WTC11 (cell line): Measurements from ENCODE around the gene NRG3. TPM values are rescaled to one million over a fixed set of nuclear protein-coding genes. Genes with fewer than 3 reads are reported as not detected.

Experiments used
- ATAC-seq: fragments of 200-7000 bp; cut with Tn5 transposase; 2 replicates; pipeline ENCODE4 v1.10.0; 2021; ENCODE audit warnings: mild to moderate bottlenecking, moderate library complexity
- CTCF ChIA-PET: fragments of 300-600 bp; sonication (Branson Sonifier 250); formaldehyde crosslinking; loops from one replicate; lab custom pipeline; 2021; ENCODE audit warnings: antibody characterized with exemption; lab: Charles Lee
- POLR2A ChIA-PET: fragments of 350-600 bp; sonication (Branson Sonifier 250); formaldehyde crosslinking; loops from one replicate; lab custom pipeline; 2021; ENCODE audit warnings: antibody characterized with exemption; lab: Charles Lee
- DNase-seq: peaks from one replicate; pipeline ENCODE4 v3.0.0; 2021; ENCODE audit warnings: low spot score
- H3K27ac Mint-ChIP-seq: 2 replicates; pipeline ENCODE4 v1.8.0; 2021; ENCODE audit warnings: mixed read lengths
- H3K27me3 Mint-ChIP-seq: 2 replicates; pipeline ENCODE4 v1.8.0; 2021; ENCODE audit warnings: low read depth, mild to moderate bottlenecking, moderate library complexity, mixed read lengths
- H3K36me3 Mint-ChIP-seq: 2 replicates; pipeline ENCODE4 v1.8.0; 2021; ENCODE audit warnings: mixed read lengths
- H3K4me1 Mint-ChIP-seq: 2 replicates; pipeline ENCODE4 v1.8.0; 2022; ENCODE audit warnings: mixed read lengths
- H3K4me3 Mint-ChIP-seq: 2 replicates; pipeline ENCODE4 v1.8.0; 2021; ENCODE audit warnings: mild to moderate bottlenecking, moderate library complexity, mixed read lengths
- H3K9me3 Mint-ChIP-seq: 2 replicates; pipeline ENCODE4 v1.8.0; 2021; ENCODE audit warnings: mixed read lengths
- GABPB1 ChIP-seq: sonication (generic); formaldehyde crosslinking; IDR thresholded peaks from 2 replicates; pipeline ENCODE4 v1.8.1; 2023; ENCODE audit warnings: mild to moderate bottlenecking, missing genetic modification reagents
- JUN ChIP-seq: sonication (generic); formaldehyde crosslinking; IDR thresholded peaks from 2 replicates; pipeline ENCODE4 v1.8.0; 2023; ENCODE audit warnings: mild to moderate bottlenecking, missing genetic modification reagents
- SP1 ChIP-seq: sonication (generic); formaldehyde crosslinking; conservative IDR thresholded peaks from 2 replicates; pipeline ENCODE4 v1.8.1; 2022; ENCODE audit warnings: missing genetic modification reagents
- USF1 ChIP-seq: sonication (generic); formaldehyde crosslinking; IDR thresholded peaks from 2 replicates; pipeline ENCODE4 v1.8.0; 2022; ENCODE audit warnings: mild to moderate bottlenecking, missing genetic modification reagents
- ZNF138 ChIP-seq: sonication (generic); formaldehyde crosslinking; conservative IDR thresholded peaks from 2 replicates; pipeline ENCODE4 v1.8.1; 2022; ENCODE audit warnings: mild to moderate bottlenecking, moderate library complexity, missing genetic modification reagents
- ZNF219 ChIP-seq: sonication (generic); formaldehyde crosslinking; IDR thresholded peaks from 2 replicates; pipeline ENCODE4 v1.8.0; 2023; ENCODE audit warnings: missing genetic modification reagents, mild to moderate bottlenecking, borderline replicate concordance
- ZNF317 ChIP-seq: sonication (generic); formaldehyde crosslinking; IDR thresholded peaks from 2 replicates; pipeline ENCODE4 v1.8.1; 2023; ENCODE audit warnings: low read depth, mild to moderate bottlenecking, moderate library complexity, missing genetic modification reagents, borderline replicate concordance
- ZNF416 ChIP-seq: fragments of 250-450 bp; sonication (Bioruptor Pico); IDR thresholded peaks from 2 replicates; pipeline ENCODE4 v1.9.0; 2021; ENCODE audit warnings: mild to moderate bottlenecking, inconsistent platforms
- ZNF425 ChIP-seq: fragments of 250-450 bp; sonication (Bioruptor Pico); conservative IDR thresholded peaks from 2 replicates; pipeline ENCODE4 v1.9.0; 2021; ENCODE audit warnings: mild to moderate bottlenecking
- ZNF512 ChIP-seq: sonication (generic); formaldehyde crosslinking; IDR thresholded peaks from 2 replicates; pipeline ENCODE4 v1.8.1; 2022; ENCODE audit warnings: missing genetic modification reagents, borderline replicate concordance
- total RNA-seq: library from RNA; stranded (reverse); gene quantifications from 3 replicates; pipeline ENCODE4 v1.2.3, GENCODE V29; 2021
- TF ChIP-seq, protein P1 (sequence below): sonication (generic); formaldehyde crosslinking; IDR thresholded peaks from 2 replicates; pipeline ENCODE4 v1.8.1; 2023; ENCODE audit warnings: mild to moderate bottlenecking, missing genetic modification reagents, borderline replicate concordance
- TF ChIP-seq, protein P2 (sequence below): sonication (generic); formaldehyde crosslinking; conservative IDR thresholded peaks from 2 replicates; pipeline ENCODE4 v1.8.1; 2023; ENCODE audit warnings: mild to moderate bottlenecking, low read depth, missing genetic modification reagents, moderate library complexity
- TF ChIP-seq, protein P3 (sequence below): sonication (generic); formaldehyde crosslinking; IDR thresholded peaks from 2 replicates; pipeline ENCODE4 v1.8.0; 2022; ENCODE audit warnings: mild to moderate bottlenecking, missing genetic modification reagents
- TF ChIP-seq, protein P4 (sequence below): sonication (generic); formaldehyde crosslinking; IDR thresholded peaks from 2 replicates; pipeline ENCODE4 v1.8.1; 2023; ENCODE audit warnings: mild to moderate bottlenecking, missing genetic modification reagents
- TF ChIP-seq, protein P5 (sequence below): sonication (generic); formaldehyde crosslinking; IDR thresholded peaks from 2 replicates; pipeline ENCODE4 v1.8.0; 2022; ENCODE audit warnings: missing genetic modification reagents

The NRG3 gene
- total RNA-seq, 1 experiment from 2014 or later, result 7.0 TPM

GRCh38 chr10:82452676-82453075 is 577.7 kb downstream of the NRG3 start:
- TF ChIP-seq ZNF425, result no peak
- TF ChIP-seq GABPB1 (CRISPR knock-in tag), result no peak
- TF ChIP-seq, protein P1, sequence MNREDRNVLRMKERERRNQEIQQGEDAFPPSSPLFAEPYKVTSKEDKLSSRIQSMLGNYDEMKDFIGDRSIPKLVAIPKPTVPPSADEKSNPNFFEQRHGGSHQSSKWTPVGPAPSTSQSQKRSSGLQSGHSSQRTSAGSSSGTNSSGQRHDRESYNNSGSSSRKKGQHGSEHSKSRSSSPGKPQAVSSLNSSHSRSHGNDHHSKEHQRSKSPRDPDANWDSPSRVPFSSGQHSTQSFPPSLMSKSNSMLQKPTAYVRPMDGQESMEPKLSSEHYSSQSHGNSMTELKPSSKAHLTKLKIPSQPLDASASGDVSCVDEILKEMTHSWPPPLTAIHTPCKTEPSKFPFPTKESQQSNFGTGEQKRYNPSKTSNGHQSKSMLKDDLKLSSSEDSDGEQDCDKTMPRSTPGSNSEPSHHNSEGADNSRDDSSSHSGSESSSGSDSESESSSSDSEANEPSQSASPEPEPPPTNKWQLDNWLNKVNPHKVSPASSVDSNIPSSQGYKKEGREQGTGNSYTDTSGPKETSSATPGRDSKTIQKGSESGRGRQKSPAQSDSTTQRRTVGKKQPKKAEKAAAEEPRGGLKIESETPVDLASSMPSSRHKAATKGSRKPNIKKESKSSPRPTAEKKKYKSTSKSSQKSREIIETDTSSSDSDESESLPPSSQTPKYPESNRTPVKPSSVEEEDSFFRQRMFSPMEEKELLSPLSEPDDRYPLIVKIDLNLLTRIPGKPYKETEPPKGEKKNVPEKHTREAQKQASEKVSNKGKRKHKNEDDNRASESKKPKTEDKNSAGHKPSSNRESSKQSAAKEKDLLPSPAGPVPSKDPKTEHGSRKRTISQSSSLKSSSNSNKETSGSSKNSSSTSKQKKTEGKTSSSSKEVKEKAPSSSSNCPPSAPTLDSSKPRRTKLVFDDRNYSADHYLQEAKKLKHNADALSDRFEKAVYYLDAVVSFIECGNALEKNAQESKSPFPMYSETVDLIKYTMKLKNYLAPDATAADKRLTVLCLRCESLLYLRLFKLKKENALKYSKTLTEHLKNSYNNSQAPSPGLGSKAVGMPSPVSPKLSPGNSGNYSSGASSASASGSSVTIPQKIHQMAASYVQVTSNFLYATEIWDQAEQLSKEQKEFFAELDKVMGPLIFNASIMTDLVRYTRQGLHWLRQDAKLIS (CRISPR knock-in tag), result no peak
- no peak for TF ChIP-seq USF1 (CRISPR knock-in tag)
- TF ChIP-seq JUN, result no peak
- H3K9me3 Mint-ChIP-seq, result no peaks in the 10 kb centered on the region
- CTCF ChIA-PET, result no interaction called here
- no peaks in the 10 kb centered on the region for H3K36me3 Mint-ChIP-seq
- POLR2A ChIA-PET, result no interaction called here
- DNase-seq, result no peak
- no peak overlapping the region for H3K27ac Mint-ChIP-seq
- ATAC-seq, result no peak
- no peaks in the 10 kb centered on the region for H3K4me1 Mint-ChIP-seq
- no peaks in the 10 kb centered on the region for H3K27me3 Mint-ChIP-seq
- H3K4me3 Mint-ChIP-seq, result no peak overlapping the region

DNA sequence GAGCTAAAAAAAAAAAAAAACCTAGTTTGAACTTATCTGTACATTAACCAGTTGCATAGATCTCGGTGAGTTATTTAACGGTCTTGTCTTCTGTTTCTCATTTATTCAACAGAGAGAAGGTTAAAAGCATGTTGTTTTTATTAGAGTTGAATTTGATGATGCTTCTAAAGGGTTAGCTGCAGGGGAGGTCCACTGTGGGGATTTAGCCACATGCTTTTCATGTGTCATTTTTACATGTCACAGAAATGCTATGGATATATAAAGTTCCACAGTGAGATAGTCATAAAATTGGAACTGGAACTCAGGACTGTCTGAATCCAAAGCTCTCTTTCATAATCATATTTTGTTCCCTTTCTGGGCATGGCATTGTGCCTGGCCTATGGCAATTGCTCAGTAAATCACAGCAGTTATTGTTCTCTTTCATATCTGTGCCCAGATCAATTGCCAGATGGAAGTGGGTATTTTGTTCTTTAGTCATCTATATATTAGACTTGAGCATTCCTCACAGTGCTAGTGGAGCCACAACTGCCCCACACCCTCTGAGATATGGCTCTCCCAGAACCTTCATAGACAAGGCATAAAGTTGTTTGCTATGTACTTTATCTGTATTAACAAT is 578.8 kb downstream of the NRG3 start:
- H3K9me3 Mint-ChIP-seq, result no peaks in the 10 kb centered on the region
- DNase-seq (no peak), ATAC-seq (no peak)
- no peaks in the 10 kb centered on the region for H3K27me3 Mint-ChIP-seq
- POLR2A ChIA-PET, result interaction anchor here (0.6 kb wide), 1 partner anchor 427 kb away, joined by 3 read pairs; no protein-coding TSS in a partner anchor
- no peak overlapping the region for H3K27ac Mint-ChIP-seq
- CTCF ChIA-PET, result no interaction called here
- no peak overlapping the region for H3K4me3 Mint-ChIP-seq
- no peaks in the 10 kb centered on the region for H3K36me3 Mint-ChIP-seq
- no peaks in the 10 kb centered on the region for H3K4me1 Mint-ChIP-seq
- TF ChIP-seq, protein P2, sequence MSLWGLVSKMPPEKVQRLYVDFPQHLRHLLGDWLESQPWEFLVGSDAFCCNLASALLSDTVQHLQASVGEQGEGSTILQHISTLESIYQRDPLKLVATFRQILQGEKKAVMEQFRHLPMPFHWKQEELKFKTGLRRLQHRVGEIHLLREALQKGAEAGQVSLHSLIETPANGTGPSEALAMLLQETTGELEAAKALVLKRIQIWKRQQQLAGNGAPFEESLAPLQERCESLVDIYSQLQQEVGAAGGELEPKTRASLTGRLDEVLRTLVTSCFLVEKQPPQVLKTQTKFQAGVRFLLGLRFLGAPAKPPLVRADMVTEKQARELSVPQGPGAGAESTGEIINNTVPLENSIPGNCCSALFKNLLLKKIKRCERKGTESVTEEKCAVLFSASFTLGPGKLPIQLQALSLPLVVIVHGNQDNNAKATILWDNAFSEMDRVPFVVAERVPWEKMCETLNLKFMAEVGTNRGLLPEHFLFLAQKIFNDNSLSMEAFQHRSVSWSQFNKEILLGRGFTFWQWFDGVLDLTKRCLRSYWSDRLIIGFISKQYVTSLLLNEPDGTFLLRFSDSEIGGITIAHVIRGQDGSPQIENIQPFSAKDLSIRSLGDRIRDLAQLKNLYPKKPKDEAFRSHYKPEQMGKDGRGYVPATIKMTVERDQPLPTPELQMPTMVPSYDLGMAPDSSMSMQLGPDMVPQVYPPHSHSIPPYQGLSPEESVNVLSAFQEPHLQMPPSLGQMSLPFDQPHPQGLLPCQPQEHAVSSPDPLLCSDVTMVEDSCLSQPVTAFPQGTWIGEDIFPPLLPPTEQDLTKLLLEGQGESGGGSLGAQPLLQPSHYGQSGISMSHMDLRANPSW (CRISPR knock-in tag), result no peak
- TF ChIP-seq, protein P3, sequence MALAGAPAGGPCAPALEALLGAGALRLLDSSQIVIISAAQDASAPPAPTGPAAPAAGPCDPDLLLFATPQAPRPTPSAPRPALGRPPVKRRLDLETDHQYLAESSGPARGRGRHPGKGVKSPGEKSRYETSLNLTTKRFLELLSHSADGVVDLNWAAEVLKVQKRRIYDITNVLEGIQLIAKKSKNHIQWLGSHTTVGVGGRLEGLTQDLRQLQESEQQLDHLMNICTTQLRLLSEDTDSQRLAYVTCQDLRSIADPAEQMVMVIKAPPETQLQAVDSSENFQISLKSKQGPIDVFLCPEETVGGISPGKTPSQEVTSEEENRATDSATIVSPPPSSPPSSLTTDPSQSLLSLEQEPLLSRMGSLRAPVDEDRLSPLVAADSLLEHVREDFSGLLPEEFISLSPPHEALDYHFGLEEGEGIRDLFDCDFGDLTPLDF (CRISPR knock-in tag), result no peak
- no peak for TF ChIP-seq ZNF138 (CRISPR knock-in tag)
- TF ChIP-seq ZNF219 (CRISPR knock-in tag), result no peak
- TF ChIP-seq, protein P4, sequence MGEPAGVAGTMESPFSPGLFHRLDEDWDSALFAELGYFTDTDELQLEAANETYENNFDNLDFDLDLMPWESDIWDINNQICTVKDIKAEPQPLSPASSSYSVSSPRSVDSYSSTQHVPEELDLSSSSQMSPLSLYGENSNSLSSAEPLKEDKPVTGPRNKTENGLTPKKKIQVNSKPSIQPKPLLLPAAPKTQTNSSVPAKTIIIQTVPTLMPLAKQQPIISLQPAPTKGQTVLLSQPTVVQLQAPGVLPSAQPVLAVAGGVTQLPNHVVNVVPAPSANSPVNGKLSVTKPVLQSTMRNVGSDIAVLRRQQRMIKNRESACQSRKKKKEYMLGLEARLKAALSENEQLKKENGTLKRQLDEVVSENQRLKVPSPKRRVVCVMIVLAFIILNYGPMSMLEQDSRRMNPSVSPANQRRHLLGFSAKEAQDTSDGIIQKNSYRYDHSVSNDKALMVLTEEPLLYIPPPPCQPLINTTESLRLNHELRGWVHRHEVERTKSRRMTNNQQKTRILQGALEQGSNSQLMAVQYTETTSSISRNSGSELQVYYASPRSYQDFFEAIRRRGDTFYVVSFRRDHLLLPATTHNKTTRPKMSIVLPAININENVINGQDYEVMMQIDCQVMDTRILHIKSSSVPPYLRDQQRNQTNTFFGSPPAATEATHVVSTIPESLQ, result no peak
- TF ChIP-seq, protein P5, sequence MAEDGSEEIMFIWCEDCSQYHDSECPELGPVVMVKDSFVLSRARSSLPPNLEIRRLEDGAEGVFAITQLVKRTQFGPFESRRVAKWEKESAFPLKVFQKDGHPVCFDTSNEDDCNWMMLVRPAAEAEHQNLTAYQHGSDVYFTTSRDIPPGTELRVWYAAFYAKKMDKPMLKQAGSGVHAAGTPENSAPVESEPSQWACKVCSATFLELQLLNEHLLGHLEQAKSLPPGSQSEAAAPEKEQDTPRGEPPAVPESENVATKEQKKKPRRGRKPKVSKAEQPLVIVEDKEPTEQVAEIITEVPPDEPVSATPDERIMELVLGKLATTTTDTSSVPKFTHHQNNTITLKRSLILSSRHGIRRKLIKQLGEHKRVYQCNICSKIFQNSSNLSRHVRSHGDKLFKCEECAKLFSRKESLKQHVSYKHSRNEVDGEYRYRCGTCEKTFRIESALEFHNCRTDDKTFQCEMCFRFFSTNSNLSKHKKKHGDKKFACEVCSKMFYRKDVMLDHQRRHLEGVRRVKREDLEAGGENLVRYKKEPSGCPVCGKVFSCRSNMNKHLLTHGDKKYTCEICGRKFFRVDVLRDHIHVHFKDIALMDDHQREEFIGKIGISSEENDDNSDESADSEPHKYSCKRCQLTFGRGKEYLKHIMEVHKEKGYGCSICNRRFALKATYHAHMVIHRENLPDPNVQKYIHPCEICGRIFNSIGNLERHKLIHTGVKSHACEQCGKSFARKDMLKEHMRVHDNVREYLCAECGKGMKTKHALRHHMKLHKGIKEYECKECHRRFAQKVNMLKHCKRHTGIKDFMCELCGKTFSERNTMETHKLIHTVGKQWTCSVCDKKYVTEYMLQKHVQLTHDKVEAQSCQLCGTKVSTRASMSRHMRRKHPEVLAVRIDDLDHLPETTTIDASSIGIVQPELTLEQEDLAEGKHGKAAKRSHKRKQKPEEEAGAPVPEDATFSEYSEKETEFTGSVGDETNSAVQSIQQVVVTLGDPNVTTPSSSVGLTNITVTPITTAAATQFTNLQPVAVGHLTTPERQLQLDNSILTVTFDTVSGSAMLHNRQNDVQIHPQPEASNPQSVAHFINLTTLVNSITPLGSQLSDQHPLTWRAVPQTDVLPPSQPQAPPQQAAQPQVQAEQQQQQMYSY (CRISPR knock-in tag), result no peak
- TF ChIP-seq ZNF416 (CRISPR knock-in tag), result no peak
- TF ChIP-seq SP1, result no peak
- TF ChIP-seq ZNF317, result no peak
- TF ChIP-seq ZNF512, result no peak
- no peak for TF ChIP-seq JUN
